ENCODE measurements around the gene RNF212.
A peak's percentile ranks its signal among the peaks of the same experiment; 100 is the strongest.
"Not testable (repeated sequence)": the region's sequence is repeated elsewhere in the genome, so short reads cannot be mapped to it uniquely, and the experiment has no call there.

The RNF212 gene

DNA sequence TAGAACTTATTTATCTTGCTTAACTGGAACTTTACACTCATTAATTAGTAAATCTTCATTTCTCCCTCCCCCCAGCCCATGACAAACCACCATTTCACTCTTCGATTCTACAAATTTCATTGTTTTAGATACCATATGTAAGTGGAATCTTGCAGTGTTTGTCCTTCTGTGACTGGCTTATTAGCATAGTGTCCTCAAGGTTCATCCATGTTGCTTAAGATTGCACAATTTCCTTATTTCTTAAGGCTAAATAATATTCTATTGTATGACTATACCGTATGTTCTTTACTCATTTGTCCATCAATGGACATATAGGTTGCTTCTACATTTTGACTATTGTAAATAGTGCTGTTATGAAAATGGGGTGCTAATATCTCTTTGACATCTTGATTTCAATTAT, 24.5 kb upstream of the RNF212 start:
- Histone ChIP-seq H3K4me3 (ENCODE audit: low read length) (peak overlapping the region; percentile 67), H3K9me3 (ENCODE audit: control insufficient read depth, low read length) (no peaks in the 10 kb centered on the region), H3K36me3 (ENCODE audit: control insufficient read depth, insufficient read depth, low read length, severe bottlenecking) (no peaks in the 10 kb centered on the region), H3K4me1 (ENCODE audit: control insufficient read depth, insufficient read depth, low read length) (peaks cover 5% of the 10 kb centered on the region), H3K27me3 (replicated peaks; ENCODE audit: control insufficient read depth, insufficient read depth, low read length) (no peaks in the 10 kb centered on the region), H3K9ac (ENCODE audit: low read length) (no peak overlapping the region)
- DNase-seq (ENCODE audit: low read depth), result no peak

DNA sequence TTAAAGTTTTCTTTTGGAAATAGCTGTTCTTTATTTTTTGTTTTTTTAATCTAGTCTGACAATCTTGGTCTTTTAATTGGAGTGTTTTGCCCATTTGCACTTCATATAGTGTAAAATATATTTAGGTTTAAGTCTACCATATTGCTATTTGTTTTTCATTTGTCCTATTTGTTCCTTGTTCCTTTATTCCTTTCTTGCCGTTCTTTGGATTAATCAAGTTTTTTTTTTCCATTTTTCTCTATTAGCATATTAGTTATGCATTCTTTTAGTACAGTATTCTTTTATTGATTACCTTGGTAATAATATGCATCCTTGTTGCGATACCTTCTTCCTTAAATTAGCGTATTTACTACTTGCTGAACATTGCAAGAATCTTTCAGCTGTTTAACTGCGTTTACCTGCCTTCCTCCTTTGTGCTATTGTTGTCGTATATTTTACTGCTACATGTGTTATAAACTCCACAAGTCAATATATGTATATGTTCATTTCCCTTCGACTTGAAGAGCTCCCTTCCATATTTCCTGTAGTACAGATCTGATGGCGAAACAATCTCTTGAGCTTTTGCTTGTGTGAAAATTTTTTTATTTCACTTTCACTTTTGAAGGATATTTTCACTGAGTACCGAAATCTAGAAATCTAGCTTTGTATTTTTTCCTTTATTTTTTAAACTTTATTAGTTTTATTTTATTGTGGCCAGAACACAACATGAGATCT, 23.9 kb upstream of the RNF212 start:
- Histone ChIP-seq H3K4me1 (ENCODE audit: control insufficient read depth, insufficient read depth, low read length) (peaks cover 5% of the 10 kb centered on the region), H3K27me3 (replicated peaks; ENCODE audit: control insufficient read depth, insufficient read depth, low read length) (no peaks in the 10 kb centered on the region), H3K9me3 (ENCODE audit: control insufficient read depth, low read length) (no peaks in the 10 kb centered on the region), H3K9ac (ENCODE audit: low read length) (no peak overlapping the region), H3K4me3 (ENCODE audit: low read length) (peak overlapping the region; percentile 67), H3K36me3 (ENCODE audit: control insufficient read depth, insufficient read depth, low read length, severe bottlenecking) (no peaks in the 10 kb centered on the region)
- no peak for DNase-seq (ENCODE audit: low read depth)

DNA sequence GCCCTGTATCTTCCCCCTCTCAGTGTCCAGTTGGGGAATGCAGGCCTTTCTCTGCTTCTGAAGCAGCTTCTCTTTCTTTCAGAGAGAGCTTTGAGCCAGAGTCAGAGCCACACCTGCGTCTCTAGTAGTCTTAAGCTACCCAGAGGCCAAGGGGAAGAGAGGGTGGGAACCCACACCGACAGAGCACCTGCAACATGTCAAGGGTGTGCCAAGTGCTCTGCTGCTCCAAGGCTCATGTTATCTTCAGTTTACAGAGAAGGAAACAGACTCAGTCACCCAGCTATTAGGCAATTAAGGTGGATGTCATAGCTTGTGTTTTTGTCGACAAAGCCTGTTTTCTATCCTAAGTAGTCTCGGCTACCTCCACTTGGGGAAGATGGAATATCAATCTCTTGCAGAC, 22.7 kb upstream of the RNF212 start:
- Histone ChIP-seq H3K4me3 (ENCODE audit: low read length) (no peak overlapping the region), H3K9me3 (ENCODE audit: control insufficient read depth, low read length) (no peaks in the 10 kb centered on the region), H3K4me1 (ENCODE audit: control insufficient read depth, insufficient read depth, low read length) (peaks cover 5% of the 10 kb centered on the region), H3K9ac (ENCODE audit: low read length) (no peak overlapping the region), H3K27me3 (replicated peaks; ENCODE audit: control insufficient read depth, insufficient read depth, low read length) (no peaks in the 10 kb centered on the region), H3K36me3 (ENCODE audit: control insufficient read depth, insufficient read depth, low read length, severe bottlenecking) (no peaks in the 10 kb centered on the region)
- no peak for DNase-seq (ENCODE audit: low read depth)

DNA sequence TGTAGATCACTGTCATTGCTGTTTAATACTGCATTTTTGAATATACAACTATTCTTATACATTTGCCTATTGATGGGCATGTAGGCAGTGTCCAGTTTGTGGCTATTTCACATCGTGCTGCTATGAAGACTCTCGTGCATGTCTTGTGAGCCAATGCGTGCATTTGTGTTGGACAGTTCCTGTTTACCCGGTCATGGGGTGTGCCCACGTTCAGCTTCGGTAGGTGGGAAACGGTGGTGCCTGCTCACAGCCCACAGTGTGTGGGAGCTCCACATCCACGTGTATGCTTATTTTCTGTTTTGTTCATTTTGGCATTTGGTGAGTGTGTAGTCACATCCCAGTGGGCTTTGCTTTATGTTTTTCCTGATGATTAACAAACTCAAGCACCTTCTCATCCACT, 19.7 kb upstream of the RNF212 start:
- Histone ChIP-seq H3K4me1 (ENCODE audit: control insufficient read depth, insufficient read depth, low read length) (peaks cover 4% of the 10 kb centered on the region), H3K9ac (ENCODE audit: low read length) (no peak overlapping the region), H3K27me3 (replicated peaks; ENCODE audit: control insufficient read depth, insufficient read depth, low read length) (no peaks in the 10 kb centered on the region), H3K9me3 (ENCODE audit: control insufficient read depth, low read length) (no peaks in the 10 kb centered on the region), H3K4me3 (ENCODE audit: low read length) (no peak overlapping the region), H3K36me3 (ENCODE audit: control insufficient read depth, insufficient read depth, low read length, severe bottlenecking) (no peaks in the 10 kb centered on the region)
- DNase-seq (ENCODE audit: low read depth), result no peak

DNA sequence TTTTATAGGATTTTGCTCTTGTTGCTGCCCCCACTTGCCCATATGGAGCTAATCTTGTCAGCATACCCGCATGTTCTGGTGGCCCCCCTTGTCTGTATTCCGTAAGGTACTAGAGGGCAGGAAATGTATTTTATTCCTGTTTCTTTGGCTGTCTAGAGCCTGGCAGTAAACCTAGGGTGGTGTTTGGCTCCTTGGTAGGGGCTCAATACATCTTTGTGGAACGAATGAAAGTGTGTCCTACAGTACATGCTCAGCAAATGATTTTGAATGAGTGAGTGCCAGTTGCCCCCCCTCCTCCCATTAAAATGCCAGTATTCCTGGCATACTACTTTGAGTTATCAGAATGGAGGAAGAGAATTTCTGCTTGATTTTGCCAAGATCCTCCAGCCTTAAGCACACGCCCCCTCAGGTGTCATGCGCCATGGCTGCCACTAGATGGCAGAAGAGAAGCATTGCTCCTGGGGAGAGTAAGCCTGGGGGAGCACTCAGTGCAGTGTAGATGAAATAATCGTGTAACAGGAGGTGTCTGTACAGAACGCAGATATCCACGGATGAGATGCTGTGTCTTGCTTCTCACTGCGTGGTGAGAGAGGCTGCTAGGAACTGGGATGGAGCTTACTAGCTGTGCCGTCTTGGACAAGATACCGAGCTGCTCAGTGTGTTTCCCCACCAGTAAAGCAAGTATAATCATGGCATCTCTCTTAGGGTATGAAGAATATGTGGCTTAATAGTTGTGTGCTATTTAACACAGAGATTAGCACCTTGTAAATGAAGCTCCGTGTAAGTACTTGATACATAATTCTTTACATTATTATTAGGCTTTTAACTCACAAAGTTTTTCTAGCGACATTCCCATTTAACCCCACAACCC, 17.2 kb upstream of the RNF212 start:
- no peak overlapping the region for H3K9ac ChIP-seq (ENCODE audit: low read length)
- DNase-seq (ENCODE audit: low read depth), result peak; percentile 90
- peaks cover 8% of the 10 kb centered on the region for H3K4me1 ChIP-seq (ENCODE audit: control insufficient read depth, insufficient read depth, low read length)
- H3K9me3 ChIP-seq (ENCODE audit: control insufficient read depth, low read length), result no peaks in the 10 kb centered on the region
- H3K36me3 ChIP-seq (ENCODE audit: control insufficient read depth, insufficient read depth, low read length, severe bottlenecking), result no peaks in the 10 kb centered on the region
- H3K27me3 ChIP-seq (replicated peaks; ENCODE audit: control insufficient read depth, insufficient read depth, low read length), result no peaks in the 10 kb centered on the region
- H3K4me3 ChIP-seq (ENCODE audit: low read length), result no peak overlapping the region

DNA sequence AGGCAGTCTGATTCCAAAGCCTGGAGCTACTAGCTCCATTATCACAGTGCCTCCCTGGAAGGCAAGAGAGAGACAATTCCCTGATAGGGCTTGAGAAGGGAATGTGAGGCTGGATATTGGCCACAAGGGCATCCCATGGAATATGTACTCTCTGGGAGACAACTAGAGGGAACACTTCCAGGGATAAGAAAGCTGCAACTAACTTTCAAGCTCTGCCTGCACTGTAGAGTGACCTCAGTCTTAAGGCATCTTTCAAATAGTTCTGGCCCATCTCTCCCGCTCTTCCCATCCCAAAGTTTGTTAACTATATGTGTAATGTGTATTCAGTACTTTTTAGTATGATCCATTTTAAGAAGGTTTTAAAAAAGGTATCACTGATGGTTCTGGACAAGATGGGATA, 13.1 kb upstream of the RNF212 start:
- Histone ChIP-seq H3K4me1 (ENCODE audit: control insufficient read depth, insufficient read depth, low read length) (peaks cover 16% of the 10 kb centered on the region), H3K27me3 (replicated peaks; ENCODE audit: control insufficient read depth, insufficient read depth, low read length) (no peaks in the 10 kb centered on the region), H3K36me3 (ENCODE audit: control insufficient read depth, insufficient read depth, low read length, severe bottlenecking) (no peaks in the 10 kb centered on the region), H3K4me3 (ENCODE audit: low read length) (no peak overlapping the region), H3K9me3 (ENCODE audit: control insufficient read depth, low read length) (no peaks in the 10 kb centered on the region), H3K9ac (ENCODE audit: low read length) (no peak overlapping the region)
- DNase-seq (ENCODE audit: low read depth), result peak; percentile 28

DNA sequence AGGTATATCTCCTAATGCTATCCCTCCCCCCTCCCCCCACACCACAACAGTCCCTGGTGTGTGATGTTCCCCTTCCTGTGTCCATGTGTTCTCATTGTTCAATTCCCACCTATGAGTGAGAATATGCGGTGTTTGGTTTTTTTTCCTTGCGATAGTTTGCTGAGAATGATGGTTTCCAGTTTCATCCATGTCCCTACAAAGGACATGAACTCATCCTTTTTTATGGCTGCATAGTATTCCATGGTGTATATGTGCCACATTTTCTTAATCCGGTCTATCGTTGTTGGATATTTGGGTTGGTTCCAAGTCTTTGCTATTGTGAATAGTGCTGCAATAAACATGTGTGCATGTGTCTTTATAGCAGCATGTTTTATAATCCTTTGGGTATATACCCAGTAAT, 12.1 kb upstream of the RNF212 start:
- not testable (repeated sequence) for DNase-seq (ENCODE audit: low read depth); H3K9me3 ChIP-seq (ENCODE audit: control insufficient read depth, low read length); H3K4me3 ChIP-seq (ENCODE audit: low read length); H3K27me3 ChIP-seq (replicated peaks; ENCODE audit: control insufficient read depth, insufficient read depth, low read length); H3K36me3 ChIP-seq (ENCODE audit: control insufficient read depth, insufficient read depth, low read length, severe bottlenecking); H3K9ac ChIP-seq (ENCODE audit: low read length)
- peaks cover 16% of the 10 kb centered on the region for H3K4me1 ChIP-seq (ENCODE audit: control insufficient read depth, insufficient read depth, low read length)

DNA sequence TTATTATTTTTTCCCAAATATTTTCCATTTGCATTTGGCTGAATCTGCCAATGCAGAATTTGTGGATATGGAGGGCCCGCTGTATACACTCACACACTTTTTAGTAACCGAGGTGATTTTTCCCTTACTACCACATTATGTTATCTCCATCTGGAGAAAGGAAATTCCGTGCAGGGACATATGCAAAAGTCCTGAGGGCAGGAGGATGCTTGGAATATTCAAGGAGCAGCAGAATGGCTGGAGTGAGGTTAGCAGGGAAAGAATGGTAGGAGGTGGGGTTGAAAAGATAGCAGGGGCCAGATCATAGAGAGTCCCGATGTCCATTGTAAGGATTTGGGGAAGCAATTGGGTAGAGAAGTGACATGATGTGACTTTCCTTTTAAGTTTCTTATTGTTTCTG, 11.5 kb upstream of the RNF212 start:
- no peak overlapping the region for H3K4me3 ChIP-seq (ENCODE audit: low read length)
- no peaks in the 10 kb centered on the region for H3K36me3 ChIP-seq (ENCODE audit: control insufficient read depth, insufficient read depth, low read length, severe bottlenecking)
- H3K9me3 ChIP-seq (ENCODE audit: control insufficient read depth, low read length), result no peaks in the 10 kb centered on the region
- no peaks in the 10 kb centered on the region for H3K27me3 ChIP-seq (replicated peaks; ENCODE audit: control insufficient read depth, insufficient read depth, low read length)
- peaks cover 16% of the 10 kb centered on the region for H3K4me1 ChIP-seq (ENCODE audit: control insufficient read depth, insufficient read depth, low read length)
- DNase-seq (ENCODE audit: low read depth), result no peak
- no peak overlapping the region for H3K9ac ChIP-seq (ENCODE audit: low read length)

DNA sequence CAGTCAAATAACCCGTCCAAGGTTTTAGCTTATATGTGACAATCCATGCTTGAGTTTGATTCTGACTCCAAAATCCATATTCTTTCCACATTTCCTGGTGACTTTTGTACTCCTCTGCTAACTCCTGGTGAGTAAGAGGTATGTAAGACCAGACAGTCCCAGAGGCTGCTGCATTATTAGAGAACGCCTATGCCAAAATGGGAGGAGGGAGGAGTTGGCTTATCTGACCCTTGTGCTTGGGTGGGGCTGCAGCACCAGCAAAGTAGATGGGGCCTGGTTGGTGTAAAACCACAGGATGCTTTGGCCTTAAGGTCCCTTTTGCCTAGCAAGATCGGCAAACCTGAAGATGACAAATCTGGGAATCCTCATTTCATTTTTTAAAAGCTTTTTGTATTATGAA, 9.1 kb upstream of the RNF212 start:
- Histone ChIP-seq H3K36me3 (ENCODE audit: control insufficient read depth, insufficient read depth, low read length, severe bottlenecking) (no peaks in the 10 kb centered on the region), H3K9ac (ENCODE audit: low read length) (no peak overlapping the region), H3K9me3 (ENCODE audit: control insufficient read depth, low read length) (no peaks in the 10 kb centered on the region), H3K4me3 (ENCODE audit: low read length) (no peak overlapping the region), H3K27me3 (replicated peaks; ENCODE audit: control insufficient read depth, insufficient read depth, low read length) (no peaks in the 10 kb centered on the region), H3K4me1 (ENCODE audit: control insufficient read depth, insufficient read depth, low read length) (peaks cover 16% of the 10 kb centered on the region)
- DNase-seq (ENCODE audit: low read depth), result no peak

DNA sequence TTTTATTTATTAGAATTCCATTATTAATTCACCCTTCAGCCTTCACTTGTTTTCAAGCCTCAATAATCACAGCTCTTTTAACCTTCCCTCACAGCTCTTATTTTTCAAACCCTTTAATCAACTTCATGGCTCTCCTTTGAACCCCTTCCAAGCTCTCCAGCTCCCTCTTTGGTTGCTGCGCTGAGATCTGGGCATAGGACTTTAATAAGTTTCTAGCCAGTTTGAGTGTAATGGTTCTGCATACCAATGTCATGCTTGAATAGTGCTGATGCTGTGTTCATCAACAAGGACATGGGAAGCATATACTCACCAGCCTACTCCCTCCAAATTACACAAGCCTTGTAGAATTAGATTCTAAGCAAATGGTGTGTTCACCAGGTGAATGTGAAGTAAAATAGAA, 3.5 kb upstream of the RNF212 start:
- H3K4me1 ChIP-seq (ENCODE audit: control insufficient read depth, insufficient read depth, low read length), result no peaks in the 10 kb centered on the region
- DNase-seq (ENCODE audit: low read depth), result no peak
- no peak overlapping the region for H3K4me3 ChIP-seq (ENCODE audit: low read length)
- H3K27me3 ChIP-seq (replicated peaks; ENCODE audit: control insufficient read depth, insufficient read depth, low read length), result no peaks in the 10 kb centered on the region
- no peaks in the 10 kb centered on the region for H3K9me3 ChIP-seq (ENCODE audit: control insufficient read depth, low read length)
- H3K9ac ChIP-seq (ENCODE audit: low read length), result no peak overlapping the region
- H3K36me3 ChIP-seq (ENCODE audit: control insufficient read depth, insufficient read depth, low read length, severe bottlenecking), result no peaks in the 10 kb centered on the region

DNA sequence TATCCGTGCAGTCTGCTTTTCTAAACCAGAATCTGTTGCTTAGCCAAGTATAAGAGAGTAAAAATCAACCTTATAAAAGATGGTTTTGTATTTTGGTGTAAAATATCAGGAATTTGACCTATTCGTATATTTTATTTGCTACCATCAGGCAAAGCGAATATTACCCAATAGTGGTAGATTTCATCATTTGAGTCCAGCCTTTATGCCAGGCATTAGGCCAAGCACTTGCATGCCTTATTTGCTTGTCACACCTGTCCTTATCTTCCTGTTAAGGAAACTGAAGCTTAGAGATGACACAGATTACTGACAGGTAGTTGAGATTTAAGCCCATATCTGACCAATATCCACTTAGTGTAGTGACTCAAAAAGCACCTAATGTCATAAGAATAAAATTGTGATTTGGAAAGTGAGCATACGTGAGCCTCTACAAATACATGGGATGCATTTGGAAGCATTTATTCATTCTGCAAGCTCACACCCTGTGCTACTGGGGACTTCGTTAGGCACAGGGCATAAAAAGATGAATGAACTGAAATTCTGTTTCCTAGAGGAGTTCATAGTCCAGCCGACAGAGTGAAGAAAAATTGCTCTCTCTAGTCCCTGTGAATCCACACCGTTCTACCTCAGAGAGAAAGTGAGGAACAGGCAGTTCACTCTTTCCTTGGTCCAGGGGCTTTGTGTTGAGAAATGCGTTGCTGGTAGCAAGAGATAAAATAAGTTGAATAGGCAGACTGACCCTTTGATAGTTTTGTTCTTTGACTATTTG, 2.3 kb upstream of the RNF212 start:
- no peak for DNase-seq (ENCODE audit: low read depth)
- H3K4me1 ChIP-seq (ENCODE audit: control insufficient read depth, insufficient read depth, low read length), result no peaks in the 10 kb centered on the region
- no peak overlapping the region for H3K9ac ChIP-seq (ENCODE audit: low read length)
- peaks cover 4% of the 10 kb centered on the region for H3K27me3 ChIP-seq (replicated peaks; ENCODE audit: control insufficient read depth, insufficient read depth, low read length)
- no peaks in the 10 kb centered on the region for H3K36me3 ChIP-seq (ENCODE audit: control insufficient read depth, insufficient read depth, low read length, severe bottlenecking)
- H3K9me3 ChIP-seq (ENCODE audit: control insufficient read depth, low read length), result no peaks in the 10 kb centered on the region
- no peak overlapping the region for H3K4me3 ChIP-seq (ENCODE audit: low read length)

Data from adipocyte (in vitro differentiated cells).